Epidermal melanocyte (primary cell): Measurements from ENCODE around the gene CSTPP1.
"Not testable (repeated sequence)": the region's sequence is repeated elsewhere in the genome, so short reads cannot be mapped to it uniquely, and the experiment has no call there.

Experiments used
- DNase-seq: peaks from one replicate; pipeline ENCODE4 v3.0.0; 2011; ENCODE audit warnings: low spot score; ENCODE audit not compliant: insufficient read length

The CSTPP1 gene

GRCh38 chr11:46952553-46952952, 16.0 kb downstream of the CSTPP1 start:
- no peak for DNase-seq

GRCh38 chr11:46953093-46953492, 16.5 kb downstream of the CSTPP1 start:
- DNase-seq = no peak

- DNase-seq = no peak
Measured at GRCh38 chr11:46958777-46959176, 22.2 kb downstream of the CSTPP1 start.

- no peak for DNase-seq
Measured at GRCh38 chr11:46961041-46961440, 24.5 kb downstream of the CSTPP1 start.

GRCh38 chr11:46961886-46962285, 25.3 kb downstream of the CSTPP1 start:
- not testable (repeated sequence) for DNase-seq

GRCh38 chr11:46963844-46964243, 27.3 kb downstream of the CSTPP1 start:
- no peak for DNase-seq

- no peak for DNase-seq
Measured at GRCh38 chr11:46966773-46967172, 30.2 kb downstream of the CSTPP1 start.

GRCh38 chr11:46967962-46968361, 31.4 kb downstream of the CSTPP1 start:
- no peak for DNase-seq

- DNase-seq = no peak
Measured at GRCh38 chr11:46969379-46969778, 32.8 kb downstream of the CSTPP1 start.

- no peak for DNase-seq
Measured at GRCh38 chr11:46970913-46971625, 34.5 kb downstream of the CSTPP1 start.

GRCh38 chr11:46972343-46972742, 35.8 kb downstream of the CSTPP1 start:
- DNase-seq = no peak

GRCh38 chr11:46972821-46973220, 36.3 kb downstream of the CSTPP1 start:
- DNase-seq = no peak

GRCh38 chr11:46976182-46976854, 39.8 kb downstream of the CSTPP1 start:
- DNase-seq = no peak

GRCh38 chr11:46977038-46977813, 40.7 kb downstream of the CSTPP1 start:
- peak; percentile 33 for DNase-seq

- no peak for DNase-seq
Measured at GRCh38 chr11:46978005-46978491, 41.5 kb downstream of the CSTPP1 start.

GRCh38 chr11:46979358-46979757, 42.8 kb downstream of the CSTPP1 start:
- DNase-seq = no peak

- DNase-seq = no peak
Measured at GRCh38 chr11:46981436-46981835, 44.9 kb downstream of the CSTPP1 start.

- DNase-seq = no peak
Measured at GRCh38 chr11:46982797-46983452, 46.4 kb downstream of the CSTPP1 start.

- no peak for DNase-seq
Measured at GRCh38 chr11:46983598-46983997, 47.0 kb downstream of the CSTPP1 start.

GRCh38 chr11:46984548-46984947, 48.0 kb downstream of the CSTPP1 start:
- no peak for DNase-seq

GRCh38 chr11:46984987-46985386, 48.4 kb downstream of the CSTPP1 start:
- no peak for DNase-seq

GRCh38 chr11:46987183-46987582, 50.6 kb downstream of the CSTPP1 start:
- DNase-seq = no peak
